DOHH2 (cell line): ENCODE results near the gene RGS3.

Experiments used
- H3F3A ChIP-seq: fragments of 200-600 bp; sonication (generic), shearing (Covaris generic); 2 replicates; pipeline ENCODE4 v1.6.0; 2016; ENCODE audit warnings: antibody characterized with exemption, mild to moderate bottlenecking; ENCODE audit not compliant: control insufficient read depth, insufficient read depth
- H3K27ac ChIP-seq: fragments of 200-600 bp; sonication (generic); 2 replicates; pipeline ENCODE4 v1.5.1; 2014; ENCODE audit warnings: low read depth, mild to moderate bottlenecking, low read length, moderate library complexity
- H3K27me3 ChIP-seq: fragments of 200-600 bp; sonication (generic); 2 replicates; pipeline ENCODE4 v1.6.1; 2014; ENCODE audit warnings: mild to moderate bottlenecking, low read length, mixed read lengths; ENCODE audit not compliant: control insufficient read depth
- H3K36me3 ChIP-seq: fragments of 200-600 bp; sonication (generic); 2 replicates; pipeline ENCODE4 v1.6.1; 2014; ENCODE audit warnings: mild to moderate bottlenecking, low read length, moderate library complexity, mixed read lengths; ENCODE audit not compliant: control insufficient read depth
- H3K4me1 ChIP-seq: fragments of 200-600 bp; sonication (generic); 2 replicates; pipeline ENCODE4 v1.6.1; 2014; ENCODE audit warnings: mild to moderate bottlenecking, low read length, mixed read lengths; ENCODE audit not compliant: control insufficient read depth
- H3K4me2 ChIP-seq: fragments of 200-600 bp; sonication (generic); 2 replicates; pipeline ENCODE4 v1.6.0; 2014; ENCODE audit warnings: mild to moderate bottlenecking, low read length, moderate library complexity
- H3K4me3 ChIP-seq: fragments of 200-600 bp; sonication (generic); 2 replicates; pipeline ENCODE4 v1.5.1; 2014; ENCODE audit warnings: mild to moderate bottlenecking, low read length, mixed read lengths
- H3K79me2 ChIP-seq: fragments of 200-600 bp; sonication (generic); 2 replicates; pipeline ENCODE4 v1.6.1; 2014; ENCODE audit warnings: mild to moderate bottlenecking, low read length, mixed read lengths; ENCODE audit not compliant: control insufficient read depth
- H3K9me2 ChIP-seq: fragments of 200-600 bp; sonication (generic); replicated peaks from 2 replicates; pipeline ENCODE4 v1.6.1; 2014; ENCODE audit warnings: mild to moderate bottlenecking, low read length, mixed read lengths; ENCODE audit not compliant: control insufficient read depth
- H3K9me3 ChIP-seq: fragments of 200-600 bp; sonication (generic); 2 replicates; pipeline ENCODE4 v1.6.1; 2014; ENCODE audit warnings: antibody characterized with exemption, low read length, mixed read lengths; ENCODE audit not compliant: control insufficient read depth, insufficient read depth
- H4K20me1 ChIP-seq: fragments of 200-600 bp; sonication (generic); 2 replicates; pipeline ENCODE4 v1.6.0; 2014; ENCODE audit warnings: low read depth, mild to moderate bottlenecking, antibody characterized with exemption, low read length, moderate library complexity; ENCODE audit not compliant: control insufficient read depth, insufficient read depth
- EZH2phosphoT487 ChIP-seq: fragments of 200-600 bp; sonication (generic); IDR thresholded peaks from 2 replicates; pipeline ENCODE4 v1.6.1; 2017; ENCODE audit warnings: borderline replicate concordance, mild to moderate bottlenecking, antibody characterized with exemption, low read length, moderate library complexity, mixed read lengths
- TF ChIP-seq, protein P1 (sequence below): fragments of 200-600 bp; sonication (generic); IDR thresholded peaks from one replicate; pipeline ENCODE4 v1.5.1; 2014; ENCODE audit warnings: antibody characterized with exemption, mild to moderate bottlenecking, low read depth, low read length; ENCODE audit not compliant: poor library complexity, severe bottlenecking

Gene RGS3

DNA sequence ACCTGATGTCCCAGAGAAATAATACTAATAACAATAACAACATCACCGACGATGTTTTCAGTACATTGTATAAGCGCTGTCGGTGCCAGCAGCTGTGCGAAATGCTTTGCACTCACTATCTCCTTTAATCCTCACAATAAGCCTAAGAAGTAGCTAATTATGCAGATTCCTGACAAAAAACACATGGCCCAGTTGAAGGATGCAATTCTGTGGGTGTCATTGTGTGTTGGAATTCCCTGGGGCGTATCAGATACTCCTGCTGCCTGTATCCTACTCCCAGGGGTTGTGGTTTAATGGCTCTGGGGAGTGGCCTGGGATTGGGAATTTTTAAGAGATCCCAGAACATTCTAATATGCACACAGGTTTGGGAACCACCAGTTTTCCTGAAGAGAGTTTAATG, 154.0 kb downstream of the RGS3 start:
- Histone ChIP-seq H3K4me3 (no peak overlapping the region), H3K9me3 (no peaks in the 10 kb centered on the region), H3K79me2 (no peaks in the 10 kb centered on the region), H3K27me3 (peaks cover 35% of the 10 kb centered on the region), H4K20me1 (no peaks in the 10 kb centered on the region), H3F3A (no peaks in the 10 kb centered on the region), H3K9me2 (no peaks in the 10 kb centered on the region), H3K4me2 (no peak overlapping the region), H3K27ac (no peak overlapping the region), H3K4me1 (peaks cover 11% of the 10 kb centered on the region), H3K36me3 (no peaks in the 10 kb centered on the region)
- TF ChIP-seq, protein P1, sequence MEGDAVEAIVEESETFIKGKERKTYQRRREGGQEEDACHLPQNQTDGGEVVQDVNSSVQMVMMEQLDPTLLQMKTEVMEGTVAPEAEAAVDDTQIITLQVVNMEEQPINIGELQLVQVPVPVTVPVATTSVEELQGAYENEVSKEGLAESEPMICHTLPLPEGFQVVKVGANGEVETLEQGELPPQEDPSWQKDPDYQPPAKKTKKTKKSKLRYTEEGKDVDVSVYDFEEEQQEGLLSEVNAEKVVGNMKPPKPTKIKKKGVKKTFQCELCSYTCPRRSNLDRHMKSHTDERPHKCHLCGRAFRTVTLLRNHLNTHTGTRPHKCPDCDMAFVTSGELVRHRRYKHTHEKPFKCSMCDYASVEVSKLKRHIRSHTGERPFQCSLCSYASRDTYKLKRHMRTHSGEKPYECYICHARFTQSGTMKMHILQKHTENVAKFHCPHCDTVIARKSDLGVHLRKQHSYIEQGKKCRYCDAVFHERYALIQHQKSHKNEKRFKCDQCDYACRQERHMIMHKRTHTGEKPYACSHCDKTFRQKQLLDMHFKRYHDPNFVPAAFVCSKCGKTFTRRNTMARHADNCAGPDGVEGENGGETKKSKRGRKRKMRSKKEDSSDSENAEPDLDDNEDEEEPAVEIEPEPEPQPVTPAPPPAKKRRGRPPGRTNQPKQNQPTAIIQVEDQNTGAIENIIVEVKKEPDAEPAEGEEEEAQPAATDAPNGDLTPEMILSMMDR: no peak
- TF ChIP-seq EZH2phosphoT487: no peak

DNA sequence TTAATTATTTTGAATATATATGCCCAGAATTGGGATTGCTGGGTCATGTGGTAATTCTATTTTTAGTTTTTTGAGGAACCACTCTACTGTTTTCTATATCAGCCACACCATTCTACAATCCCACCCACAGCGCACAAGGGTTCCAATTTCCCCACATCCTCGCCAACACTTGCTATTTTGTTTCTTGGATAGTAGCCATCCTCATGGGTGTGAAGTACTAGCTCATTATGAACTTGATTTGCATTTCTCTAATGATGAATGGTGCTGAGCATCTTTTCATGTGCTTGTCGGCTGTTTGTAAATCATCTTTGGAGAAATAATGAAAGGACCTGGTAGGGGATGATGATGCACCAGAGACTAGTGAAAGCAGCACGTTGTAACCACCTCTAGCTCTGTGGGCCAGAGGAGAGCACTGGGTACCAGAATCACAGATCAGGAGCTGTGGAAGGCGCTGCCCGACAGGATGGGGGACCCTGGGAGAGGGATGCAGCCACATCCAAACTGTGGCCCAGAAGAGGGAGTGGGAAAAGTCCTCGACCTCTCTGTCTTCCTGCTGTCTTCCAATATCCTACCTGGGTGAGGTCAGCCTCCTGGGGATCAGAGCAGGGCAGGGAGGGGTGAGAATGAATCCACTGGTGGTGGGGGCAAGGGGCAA, 155.4 kb downstream of the RGS3 start:
- no peaks in the 10 kb centered on the region for H3K9me3 ChIP-seq
- H3K4me2 ChIP-seq: no peak overlapping the region
- no peaks in the 10 kb centered on the region for H3K79me2 ChIP-seq
- H3K4me3 ChIP-seq: no peak overlapping the region
- no peaks in the 10 kb centered on the region for H3K9me2 ChIP-seq
- H3K27me3 ChIP-seq: peaks cover 35% of the 10 kb centered on the region
- H3K27ac ChIP-seq: no peak overlapping the region
- H3K36me3 ChIP-seq: no peaks in the 10 kb centered on the region
- no peaks in the 10 kb centered on the region for H4K20me1 ChIP-seq
- H3F3A ChIP-seq: no peaks in the 10 kb centered on the region
- peaks cover 21% of the 10 kb centered on the region for H3K4me1 ChIP-seq
- TF ChIP-seq, protein P1: no peak
- no peak for TF ChIP-seq EZH2phosphoT487

DNA sequence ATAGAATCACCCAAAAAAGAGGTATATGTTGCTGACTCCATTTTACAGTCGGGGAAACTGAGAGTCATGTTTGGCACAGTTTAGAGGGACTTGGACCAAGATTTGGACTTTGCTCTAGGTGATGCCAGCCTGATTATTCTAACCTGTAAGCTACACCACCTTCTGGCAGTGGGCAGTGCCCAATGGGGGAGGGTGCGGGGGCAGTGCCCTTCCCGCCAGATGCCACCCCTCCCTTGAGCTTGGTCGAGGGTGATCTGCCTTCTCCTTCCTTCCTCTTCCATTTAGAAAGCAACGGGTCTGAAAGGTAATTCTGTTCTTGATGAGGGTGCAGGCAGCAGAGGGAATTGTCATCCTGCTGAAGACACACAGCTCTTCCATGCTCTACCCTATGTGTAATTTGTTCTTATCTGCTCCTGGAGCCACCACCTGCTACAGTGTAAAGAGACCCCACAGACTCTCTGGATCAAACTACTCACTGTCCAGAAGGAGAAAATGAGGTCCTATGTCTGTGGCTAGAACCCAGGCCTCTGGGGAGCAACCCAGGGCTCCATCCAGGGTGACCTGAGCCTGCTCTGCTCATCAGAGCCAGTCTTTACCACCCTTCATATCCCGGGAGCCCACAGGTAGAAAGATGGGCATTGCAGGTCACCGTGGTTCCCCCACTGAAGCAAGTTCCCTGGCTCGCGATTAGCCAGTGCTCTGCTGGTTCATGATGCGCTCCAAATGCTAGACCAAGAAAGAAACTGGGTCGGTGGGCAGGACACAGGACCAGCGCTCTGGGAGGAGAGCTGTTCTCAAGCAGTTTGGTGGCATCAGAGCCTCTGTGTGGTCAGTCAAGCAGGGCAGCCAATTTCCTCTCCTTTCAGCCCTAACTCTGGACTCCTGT, 156.2 kb downstream of the RGS3 start:
- Histone ChIP-seq H3F3A (no peaks in the 10 kb centered on the region), H3K27me3 (peaks cover 27% of the 10 kb centered on the region), H4K20me1 (no peaks in the 10 kb centered on the region), H3K4me1 (peaks cover 21% of the 10 kb centered on the region), H3K4me2 (no peak overlapping the region), H3K27ac (no peak overlapping the region), H3K9me3 (no peaks in the 10 kb centered on the region), H3K79me2 (no peaks in the 10 kb centered on the region), H3K9me2 (no peaks in the 10 kb centered on the region), H3K36me3 (no peaks in the 10 kb centered on the region), H3K4me3 (no peak overlapping the region)
- no peak for TF ChIP-seq EZH2phosphoT487
- TF ChIP-seq, protein P1: no peak
